HuH-7 (cell line): ENCODE data around the gene PFKFB3.
A peak's percentile ranks its signal among the peaks of the same experiment; 100 is the strongest.
"Not testable (repeated sequence)": the region's sequence is repeated elsewhere in the genome, so short reads cannot be mapped to it uniquely, and the experiment has no call there.

Source experiments
- DNase-seq: peaks from one replicate; pipeline ENCODE4 v3.0.0; 2011; ENCODE audit warnings: low spot score

PFKFB3 gene

DNA sequence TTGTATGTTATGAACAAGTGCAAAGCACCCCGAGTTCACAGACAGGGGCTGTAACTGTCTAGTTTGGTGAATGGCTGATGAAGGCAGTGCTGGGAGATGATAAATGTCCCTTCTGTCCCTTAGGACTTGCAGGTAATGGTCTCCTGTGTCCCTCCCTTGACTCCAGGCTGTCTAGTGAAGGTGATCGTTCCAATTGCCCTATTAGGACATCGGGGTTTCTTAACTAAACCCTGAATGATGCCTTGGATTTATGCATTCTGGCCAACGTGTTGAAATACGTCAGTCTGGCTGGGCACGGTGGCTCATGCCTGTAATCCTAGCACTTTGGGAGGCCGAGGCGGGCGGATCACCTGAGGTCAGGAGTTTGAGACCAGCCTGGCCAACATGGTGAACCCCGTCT, 69.4 kb downstream of the PFKFB3 start:
- no peak for DNase-seq

GRCh38 chr10:6273351-6273750, 70.6 kb downstream of the PFKFB3 start:
- no peak for DNase-seq

DNA sequence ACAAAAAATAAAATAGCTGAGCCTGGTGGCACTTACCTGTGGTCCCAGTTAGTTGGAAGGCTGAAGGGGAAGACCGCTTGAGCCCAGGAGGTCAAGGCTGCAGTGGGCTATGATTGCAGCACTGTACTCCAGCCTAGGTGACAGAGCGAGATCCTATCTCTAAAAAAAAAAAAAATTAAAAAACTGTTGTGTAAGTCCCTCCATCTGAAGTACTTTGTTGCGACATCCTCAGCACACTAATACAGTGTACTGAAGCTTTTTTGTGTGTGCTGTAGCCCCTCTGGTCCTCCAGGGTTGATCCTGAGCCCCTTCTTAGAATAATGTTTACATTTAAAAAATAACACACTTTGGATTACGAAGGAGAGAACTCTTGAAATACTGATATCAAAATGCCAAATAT, 71.3 kb downstream of the PFKFB3 start:
- DNase-seq: no peak

DNA sequence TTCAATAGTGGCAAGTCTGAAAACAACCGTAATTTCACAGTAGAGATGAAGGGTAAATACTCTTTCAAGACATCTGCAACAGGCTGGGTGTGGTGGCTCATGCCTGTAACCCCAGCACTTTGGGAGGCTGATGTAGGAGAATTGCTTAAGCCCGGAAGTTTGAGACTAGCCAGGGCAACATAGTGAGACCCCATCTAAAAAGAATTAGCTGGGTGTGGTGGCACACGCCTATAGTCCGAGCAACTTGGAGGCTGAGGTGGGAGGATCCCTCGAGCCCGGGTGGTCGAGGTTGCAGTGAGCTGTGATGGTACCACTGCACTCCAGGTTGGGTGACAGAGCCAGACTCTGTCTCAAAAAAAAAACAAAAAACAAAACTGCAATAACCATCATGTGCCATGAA, 71.8 kb downstream of the PFKFB3 start:
- no peak for DNase-seq

- DNase-seq: no peak
Measured at GRCh38 chr10:6275022-6275997, 72.6 kb downstream of the PFKFB3 start.

DNA sequence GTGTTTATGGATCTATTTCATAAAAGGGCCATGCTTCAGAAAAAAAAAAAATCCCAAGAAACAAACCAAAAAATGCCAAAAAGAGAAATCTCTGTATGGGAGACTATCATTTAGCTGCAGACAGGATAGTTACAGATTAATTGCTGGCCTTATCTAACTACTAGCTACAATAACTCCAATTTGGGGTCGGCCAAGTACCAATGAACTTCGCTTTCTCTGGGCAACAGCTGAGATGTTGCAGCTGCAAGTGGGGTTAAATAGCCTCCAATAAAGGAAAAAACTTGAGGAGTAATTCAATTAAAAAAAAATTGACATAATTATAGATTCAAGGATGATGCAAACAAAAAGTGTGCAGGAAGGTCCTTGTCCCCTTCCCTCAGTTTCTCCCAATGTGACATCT, 73.6 kb downstream of the PFKFB3 start:
- no peak for DNase-seq

DNA sequence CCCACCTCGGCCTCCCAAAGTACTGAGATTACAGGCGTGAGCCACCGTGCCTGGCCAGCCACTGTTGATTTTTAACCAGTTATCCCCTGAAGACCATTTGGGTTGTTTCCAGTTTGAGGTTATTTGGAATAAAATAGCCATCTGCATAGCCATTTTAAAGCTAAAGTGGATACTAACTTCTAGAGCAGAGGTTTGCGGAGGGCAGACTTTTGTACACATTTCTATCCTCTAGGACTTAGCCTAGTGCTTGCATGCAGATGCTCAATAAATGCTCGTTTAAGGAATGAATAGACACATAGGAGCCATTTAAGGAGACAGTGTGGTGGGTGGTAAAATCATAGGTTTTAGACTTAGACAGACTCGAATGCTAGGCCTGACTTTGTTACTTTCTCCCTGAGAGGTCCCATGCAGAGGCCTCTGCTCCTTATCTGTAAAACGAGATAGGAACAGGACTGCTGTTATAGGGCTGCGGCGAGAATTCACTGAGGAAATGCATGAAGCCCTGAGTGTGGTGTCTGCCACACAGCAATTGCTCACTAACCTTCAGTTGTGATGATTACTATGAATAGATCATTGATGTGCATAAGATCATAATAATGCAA, 75.9 kb downstream of the PFKFB3 start:
- DNase-seq: no peak

DNA sequence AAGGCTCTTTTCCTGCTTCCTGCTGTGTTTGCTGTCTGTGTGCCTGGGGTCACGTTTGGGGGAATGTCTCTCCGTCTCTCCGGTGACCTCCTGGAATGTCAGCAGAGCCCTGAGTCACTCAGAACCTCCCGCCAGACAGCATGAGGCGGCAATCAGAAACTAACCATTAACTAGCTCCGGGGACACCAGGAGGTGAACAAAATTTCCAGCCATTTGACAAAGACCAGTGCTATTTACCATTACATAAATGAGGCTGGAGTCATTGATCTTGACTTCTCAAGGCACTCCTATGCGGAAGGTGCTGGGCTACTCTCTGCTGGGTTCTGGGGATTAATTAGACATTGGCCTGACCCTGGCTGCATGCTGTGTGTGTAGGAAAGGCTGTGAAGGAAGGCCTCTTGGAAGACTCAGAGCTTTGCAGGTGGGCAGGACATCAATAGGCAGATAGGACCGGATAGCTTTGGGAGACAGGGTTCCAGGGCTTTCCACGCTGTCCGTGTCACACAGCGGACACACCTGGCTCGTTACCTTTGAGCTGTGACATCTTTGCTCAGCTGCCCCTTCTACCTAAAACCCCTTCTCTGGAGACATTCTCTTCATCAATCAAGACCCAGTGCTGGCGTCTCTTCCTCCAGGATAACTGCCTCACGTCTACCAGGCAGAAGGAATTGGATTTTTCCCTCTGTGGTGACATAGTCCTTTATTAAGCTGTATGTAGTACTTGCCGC, 77.0 kb downstream of the PFKFB3 start:
- peak; percentile 73 for DNase-seq

DNA sequence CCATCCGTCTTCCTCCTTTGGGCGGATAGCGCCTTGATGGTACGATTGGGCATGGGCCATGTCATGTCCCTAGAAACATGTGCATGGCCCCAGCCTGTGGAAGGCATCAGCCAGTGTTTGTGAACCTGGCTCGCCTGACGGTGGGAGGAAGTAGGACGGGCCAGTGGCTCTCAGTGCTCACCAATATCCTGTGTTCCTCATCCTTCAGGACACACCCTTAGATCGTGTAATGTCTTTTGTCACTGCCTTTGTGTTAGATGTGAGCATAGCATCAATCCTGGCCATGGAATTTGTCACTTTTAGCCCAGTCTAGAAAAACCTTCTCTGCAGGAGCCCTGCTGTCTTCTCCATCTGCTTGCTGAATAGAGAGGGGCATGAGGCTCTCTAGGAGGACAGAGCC, 77.6 kb downstream of the PFKFB3 start:
- no peak for DNase-seq

GRCh38 chr10:6282454-6282958, 79.8 kb downstream of the PFKFB3 start:
- DNase-seq: no peak

- DNase-seq: no peak
Measured at GRCh38 chr10:6283655-6284054, 80.9 kb downstream of the PFKFB3 start.

DNA sequence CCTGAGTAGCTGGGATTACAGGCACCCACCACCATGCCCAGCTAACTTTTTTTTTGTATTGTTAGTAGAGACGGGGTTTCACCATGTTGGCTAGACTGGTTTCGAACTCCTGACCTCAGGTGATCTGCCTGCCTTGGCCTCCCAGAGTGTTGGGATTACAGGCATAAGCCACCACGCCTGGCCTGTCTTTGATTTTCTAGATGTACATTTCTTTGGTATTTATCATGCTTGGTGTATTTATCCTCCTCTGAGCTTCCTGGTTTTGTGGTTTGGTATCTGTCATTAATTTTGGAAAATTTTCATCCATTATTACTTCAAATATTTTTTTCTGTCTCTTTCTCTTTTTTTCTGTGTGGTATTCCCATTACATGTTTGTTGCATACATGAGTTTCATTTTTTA, 87.9 kb downstream of the PFKFB3 start:
- DNase-seq: not testable (repeated sequence)

DNA sequence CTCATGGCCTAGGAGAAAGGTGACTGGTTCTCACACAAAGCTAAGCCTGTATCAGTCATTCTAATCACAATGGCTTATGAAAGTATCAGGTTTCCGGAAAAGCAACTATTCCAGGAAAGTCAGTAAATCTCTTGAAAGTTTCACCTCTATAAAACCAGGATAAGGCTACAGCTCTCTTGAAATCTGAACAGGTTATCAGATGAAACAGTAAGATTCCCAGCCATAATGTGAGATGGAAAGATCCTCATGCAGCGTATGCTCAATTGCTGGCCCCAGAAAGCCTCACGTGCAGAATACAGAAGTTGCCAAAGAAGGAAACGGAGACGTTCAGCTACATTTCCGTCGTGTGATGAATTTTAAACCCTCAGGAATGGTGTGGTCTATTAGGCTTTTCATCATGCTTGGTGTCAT, 90.0 kb downstream of the PFKFB3 start:
- DNase-seq: no peak

DNA sequence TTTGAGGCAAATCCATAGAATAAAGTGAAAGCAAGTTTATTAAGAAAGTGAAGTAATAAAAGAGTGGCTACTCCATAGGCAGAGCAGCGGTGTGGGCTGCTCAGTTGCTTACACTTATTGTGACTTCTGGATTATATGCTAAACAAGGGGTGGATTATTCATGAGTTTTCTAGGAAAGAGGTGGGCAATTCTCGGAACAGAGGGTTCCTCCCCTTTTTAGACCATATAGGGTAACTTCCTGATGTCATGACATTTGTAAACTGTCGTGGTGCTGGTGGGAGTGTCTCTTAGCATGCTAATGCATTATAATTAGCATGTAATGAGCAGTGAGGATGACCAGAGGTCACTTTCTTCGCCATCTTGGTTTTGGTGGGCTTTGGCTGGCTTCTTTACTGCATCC, 93.7 kb downstream of the PFKFB3 start:
- not testable (repeated sequence) for DNase-seq

GRCh38 chr10:6296828-6297251, 94.1 kb downstream of the PFKFB3 start:
- no peak for DNase-seq

DNA sequence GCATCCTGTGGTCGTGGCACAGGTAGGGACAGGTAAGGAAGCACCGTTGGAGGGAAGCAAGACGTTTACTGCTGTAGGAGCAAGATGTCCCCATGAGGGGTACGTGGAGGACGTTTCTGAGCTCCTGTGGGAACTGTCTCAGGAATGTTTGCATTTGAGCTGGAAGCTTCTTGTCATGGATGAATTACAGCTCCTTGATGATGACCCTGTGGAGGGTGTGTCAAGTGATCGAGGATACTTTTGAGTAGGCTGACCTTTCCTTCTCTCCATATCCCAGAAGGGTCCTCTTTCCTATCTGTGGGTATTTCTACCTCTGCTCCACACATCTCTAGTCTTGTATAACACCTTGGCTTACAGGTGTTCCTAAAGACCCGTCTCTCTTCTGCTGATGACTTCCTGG, 94.8 kb downstream of the PFKFB3 start:
- DNase-seq: no peak

DNA sequence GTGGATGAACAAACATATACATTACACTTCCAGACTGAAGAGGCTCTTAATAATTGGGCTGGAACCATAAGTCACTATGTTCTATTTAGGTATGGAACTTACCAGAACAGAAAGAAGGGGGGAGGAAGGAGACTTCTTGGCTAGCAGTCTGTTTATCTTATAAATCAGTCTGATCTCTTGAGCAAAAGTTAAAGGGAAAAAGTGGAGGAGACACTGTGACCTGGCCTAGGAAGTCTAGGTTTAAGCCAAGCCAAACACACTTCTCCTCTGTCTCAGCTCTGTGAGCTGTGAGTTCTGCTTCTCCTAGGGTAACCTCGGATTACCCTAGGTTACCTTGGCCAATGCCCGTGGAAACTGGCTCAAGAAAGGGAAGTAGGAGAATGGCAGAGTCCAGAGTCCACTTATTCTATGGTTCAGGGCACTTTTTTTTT, 95.2 kb downstream of the PFKFB3 start:
- DNase-seq: no peak

GRCh38 chr10:6298428-6298827, 95.7 kb downstream of the PFKFB3 start:
- DNase-seq: no peak

DNA sequence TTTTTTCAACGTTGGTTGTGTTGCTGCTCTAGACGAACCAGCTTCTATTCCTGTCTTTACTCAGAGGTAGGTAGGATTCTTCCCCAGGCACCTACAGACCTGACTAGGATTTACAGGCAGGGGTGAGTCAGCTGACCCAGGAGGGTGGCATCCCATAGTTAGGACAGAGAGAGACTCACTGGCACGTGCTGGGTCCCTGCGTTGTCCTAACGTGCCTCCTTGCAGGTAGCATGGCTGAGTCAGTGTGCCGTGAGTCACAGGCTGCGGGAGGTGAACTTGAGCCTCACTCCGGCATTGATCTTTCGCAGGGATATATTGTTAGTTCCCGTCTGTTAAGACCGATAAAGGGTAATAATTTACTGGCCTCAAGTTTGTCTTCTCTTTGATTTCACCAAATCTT, 96.5 kb downstream of the PFKFB3 start:
- no peak for DNase-seq

DNA sequence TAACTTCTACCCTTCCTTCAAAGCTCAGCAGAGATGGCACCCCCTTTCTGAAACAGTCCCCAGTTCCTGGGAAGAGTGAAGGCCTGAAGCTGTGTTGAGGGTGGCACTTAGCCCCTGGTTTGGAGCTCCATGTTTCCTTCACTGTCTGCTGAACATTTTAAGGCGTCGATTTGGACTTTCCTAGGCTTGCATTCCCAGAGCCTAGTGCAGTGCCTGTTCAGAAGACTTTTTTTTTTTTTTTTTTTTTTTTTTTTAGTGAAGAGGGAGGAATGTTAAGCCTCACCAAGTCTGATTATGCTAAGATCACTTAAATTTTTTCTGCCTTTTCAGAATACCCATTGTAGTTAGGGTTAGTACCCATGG, 97.0 kb downstream of the PFKFB3 start:
- DNase-seq: no peak

DNA sequence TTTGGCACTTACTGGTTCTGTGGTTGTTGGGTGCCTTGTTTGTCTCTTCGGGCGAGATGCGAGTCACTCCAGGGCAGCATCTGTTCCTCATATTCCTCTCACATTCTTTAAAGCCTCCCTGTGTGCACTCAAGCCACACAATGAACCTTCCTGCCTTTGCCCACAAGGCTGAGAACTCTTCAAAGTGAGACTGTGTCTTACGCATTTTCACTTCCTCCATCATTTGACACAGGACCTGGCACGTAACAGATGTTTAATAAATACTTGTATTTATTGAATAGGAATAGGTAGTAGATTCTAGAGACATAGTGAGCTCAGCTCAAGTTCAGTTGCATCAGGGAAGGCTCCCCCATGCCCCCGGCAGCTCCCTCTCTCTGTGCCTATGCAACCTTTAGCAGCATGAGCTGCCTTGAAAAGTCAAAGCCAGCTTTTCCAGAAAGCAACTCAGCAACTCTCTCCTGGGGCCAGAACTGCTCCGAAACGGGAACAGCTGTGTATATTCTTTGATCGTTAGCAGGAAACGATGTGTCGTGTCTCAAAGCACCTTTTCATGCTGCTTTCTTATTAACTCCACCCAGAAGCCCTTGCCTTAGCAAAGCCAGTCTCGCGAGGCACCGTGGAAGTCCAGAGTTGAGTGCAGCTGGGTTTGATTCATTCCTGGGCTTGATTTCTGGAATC, 97.5 kb downstream of the PFKFB3 start:
- no peak for DNase-seq
